Activated CD4-positive, alpha-beta T cell treated with anti-CD3 and anti-CD28 coated beads, Interleukin-2, amount 10 ng/mL, durations not matched to agents 7 days and 5 days (primary cell): Measurements from ENCODE around the gene TRAPPC2L. TPM values are rescaled to one million over a fixed set of nuclear protein-coding genes. Genes with fewer than 3 reads are reported as not detected.

Experiments
- CTCF ChIA-PET: fragments of 350-600 bp; sonication (Branson Sonifier 250); formaldehyde crosslinking; loops from one replicate; lab custom pipeline; 2021; ENCODE audit warnings: antibody characterized with exemption; lab: Charles Lee
- POLR2A ChIA-PET: fragments of 350-600 bp; sonication (Branson Sonifier 250); formaldehyde crosslinking; loops from one replicate; lab custom pipeline; 2021; ENCODE audit warnings: antibody characterized with exemption; lab: Charles Lee
- DNase-seq: peaks from one replicate; pipeline ENCODE4 v3.0.0-alpha.2; 2020
- H3K27ac Mint-ChIP-seq: one replicate; pipeline ENCODE4 v1.8.0; 2021; ENCODE audit warnings: mild to moderate bottlenecking, moderate library complexity, mixed read lengths
- H3K27me3 Mint-ChIP-seq: one replicate; pipeline ENCODE4 v1.8.0; 2021; ENCODE audit warnings: mixed read lengths
- H3K36me3 Mint-ChIP-seq: one replicate; pipeline ENCODE4 v1.8.0; 2021; ENCODE audit warnings: low read depth, mixed read lengths
- H3K4me1 Mint-ChIP-seq: one replicate; pipeline ENCODE4 v1.8.0; 2021; ENCODE audit warnings: mixed read lengths
- H3K4me3 Mint-ChIP-seq: one replicate; pipeline ENCODE4 v1.8.0; 2021; ENCODE audit warnings: mild to moderate bottlenecking, moderate library complexity, mixed read lengths
- H3K9me3 Mint-ChIP-seq: one replicate; pipeline ENCODE4 v1.8.0; 2021; ENCODE audit warnings: mixed read lengths
- total RNA-seq, 2 experiments: library from RNA; stranded (reverse); gene quantifications; one replicate each; pipeline ENCODE4 v1.2.3, GENCODE V29; 2021

Gene TRAPPC2L
- total RNA-seq, 2 experiments from 2014 or later: 47.7 to 55.7 TPM

DNA sequence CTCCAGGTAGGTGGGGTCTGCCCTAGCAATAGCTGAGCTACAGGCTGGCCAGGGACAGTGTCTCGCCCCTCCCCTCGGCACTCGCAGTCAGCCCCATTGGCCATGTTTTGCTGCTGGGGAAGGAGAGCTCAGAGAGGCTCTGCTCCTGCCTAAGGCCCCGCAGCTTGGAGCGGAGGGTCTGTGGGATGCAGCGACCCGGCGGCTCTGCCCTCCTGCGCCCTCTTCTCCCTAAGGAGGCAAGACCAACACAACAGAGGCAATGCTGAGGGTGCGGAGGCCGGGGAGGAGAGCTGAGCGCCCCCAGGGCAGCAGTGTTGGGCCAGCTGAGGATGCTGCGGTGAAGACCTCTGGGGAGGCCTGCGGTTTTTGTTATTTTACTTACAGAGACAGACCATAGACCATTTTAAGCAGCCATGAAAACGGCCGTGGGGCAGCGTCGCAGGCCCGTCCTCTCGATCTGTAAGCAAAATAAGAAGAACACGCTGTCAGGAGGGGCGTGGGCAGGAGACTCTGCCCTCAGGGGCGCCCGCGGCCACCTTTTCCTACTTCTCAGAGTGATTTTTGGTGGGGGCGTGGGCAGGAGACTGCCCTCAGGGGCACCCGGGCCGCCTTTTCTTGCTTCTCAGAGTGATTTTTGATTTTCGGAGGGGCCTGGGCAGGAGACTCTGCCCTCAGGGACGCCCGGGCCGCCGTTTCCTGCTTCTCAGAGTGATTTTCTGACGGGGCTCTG, 40.9 kb downstream of the TRAPPC2L start:
- Mint-ChIP-seq H3K27me3 (no peaks in the 10 kb centered on the region), H3K4me3 (no peak overlapping the region), H3K36me3 (no peaks in the 10 kb centered on the region)

DNA sequence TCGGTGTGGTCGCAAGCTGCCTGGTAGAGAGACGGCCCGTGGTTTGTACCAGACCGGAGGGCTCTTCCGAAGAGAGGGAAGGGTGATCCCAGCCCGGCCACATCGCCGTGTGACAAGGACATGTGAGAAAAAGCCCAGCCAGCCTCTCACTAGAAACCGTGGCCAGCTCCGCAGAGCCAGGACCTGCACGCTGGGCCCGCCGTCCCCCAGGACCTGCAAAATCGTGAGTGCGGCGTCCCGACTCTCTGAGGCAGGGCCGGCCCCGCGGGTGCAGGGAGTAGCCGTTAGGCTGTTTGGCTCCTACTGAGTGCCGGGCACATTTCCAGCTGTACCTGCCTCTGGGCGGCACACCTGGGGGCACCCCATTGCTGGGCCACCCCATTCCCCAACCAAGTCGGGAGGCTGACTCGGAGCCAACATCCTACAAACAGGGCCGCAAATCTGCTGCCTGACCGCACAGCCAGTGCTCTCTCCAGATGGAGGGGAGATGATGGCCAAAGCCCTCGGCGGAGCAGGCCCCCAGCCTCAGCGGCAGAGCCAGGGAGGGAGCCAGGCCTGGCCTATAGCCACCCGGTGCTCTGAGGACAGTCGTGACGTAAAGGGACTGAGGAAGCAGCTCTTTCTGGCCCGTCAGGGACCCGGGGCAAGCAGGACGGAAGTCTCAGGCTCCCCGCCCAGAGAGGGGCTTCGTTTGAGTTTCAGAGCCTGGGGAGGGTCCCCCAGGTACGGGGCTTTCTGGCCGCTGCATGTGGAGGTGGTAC, 43.2 kb downstream of the TRAPPC2L start:
- POLR2A ChIA-PET: no interaction called here
- CTCF ChIA-PET: no interaction called here
- Mint-ChIP-seq H3K27me3 (no peaks in the 10 kb centered on the region), H3K4me1 (no peaks in the 10 kb centered on the region), H3K36me3 (no peaks in the 10 kb centered on the region), H3K4me3 (no peak overlapping the region), H3K9me3 (no peaks in the 10 kb centered on the region), H3K27ac (no peak overlapping the region)
- DNase-seq: no peak

More for the DNA sequence above, 40.9 kb downstream of the TRAPPC2L start:
- H3K9me3 Mint-ChIP-seq: no peaks in the 10 kb centered on the region
- POLR2A ChIA-PET: no interaction called here
- CTCF ChIA-PET: no interaction called here
- DNase-seq: no peak
- no peak overlapping the region for H3K27ac Mint-ChIP-seq
- no peaks in the 10 kb centered on the region for H3K4me1 Mint-ChIP-seq

DNA sequence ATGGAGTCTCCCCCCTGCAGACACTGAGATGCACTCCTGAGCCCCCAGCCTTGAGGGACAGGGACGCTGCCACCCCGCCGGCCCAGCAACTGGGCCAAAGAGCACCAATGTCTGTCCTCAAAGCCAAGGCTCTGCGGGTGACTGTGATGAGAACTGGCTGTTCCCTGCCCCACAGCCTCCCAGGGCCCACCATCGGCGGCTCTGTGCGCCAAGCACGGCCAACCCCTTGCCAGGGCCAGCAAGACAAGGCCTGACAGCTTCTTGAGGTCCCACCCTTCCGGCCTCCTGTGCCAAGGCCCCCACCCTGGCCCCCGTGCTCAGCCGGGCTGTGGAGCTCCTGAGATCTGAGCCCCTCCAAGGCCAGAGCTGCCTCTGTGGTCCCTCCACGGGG, 43.7 kb downstream of the TRAPPC2L start:
- Mint-ChIP-seq H3K36me3 (no peaks in the 10 kb centered on the region), H3K27me3 (no peaks in the 10 kb centered on the region), H3K4me1 (no peaks in the 10 kb centered on the region), H3K9me3 (no peaks in the 10 kb centered on the region), H3K27ac (no peak overlapping the region), H3K4me3 (no peak overlapping the region)
- DNase-seq: no peak
- ChIA-PET POLR2A (no interaction called here), CTCF (no interaction called here)

DNA sequence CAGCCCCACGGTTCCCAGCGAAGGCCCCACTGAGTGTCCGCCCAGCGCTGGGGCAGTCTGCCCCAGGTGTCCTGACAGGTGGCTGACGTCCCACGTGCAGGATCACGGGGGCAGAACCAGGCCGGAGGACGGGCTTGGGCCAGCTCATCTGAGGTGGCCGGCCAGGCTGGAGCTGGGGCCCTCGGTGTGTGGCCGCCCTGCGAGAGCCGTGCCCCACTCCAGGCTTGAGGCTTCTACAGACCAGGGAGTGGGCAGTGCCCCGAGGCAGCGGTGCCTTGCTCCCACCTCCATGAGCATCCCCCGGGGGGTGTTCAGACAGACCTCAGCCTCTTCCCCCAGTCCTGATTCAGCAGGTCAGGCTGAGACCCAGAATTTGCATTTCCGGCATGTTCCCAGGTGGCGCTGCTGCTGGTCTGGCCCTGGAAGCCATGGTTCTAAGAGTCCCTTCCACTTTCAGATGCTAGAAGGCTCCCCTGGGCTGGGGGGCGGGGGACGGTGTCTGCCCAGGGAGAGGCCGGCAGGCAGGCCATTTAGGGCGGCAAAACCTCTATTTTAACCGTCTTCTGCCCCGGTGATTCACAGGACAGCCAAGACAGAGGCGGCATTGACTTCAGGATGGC, 44.9 kb downstream of the TRAPPC2L start:
- Mint-ChIP-seq H3K27ac (no peak overlapping the region), H3K4me3 (no peak overlapping the region), H3K4me1 (no peaks in the 10 kb centered on the region), H3K27me3 (no peaks in the 10 kb centered on the region), H3K36me3 (no peaks in the 10 kb centered on the region), H3K9me3 (no peaks in the 10 kb centered on the region)
- ChIA-PET CTCF (no interaction called here), POLR2A (no interaction called here)
- DNase-seq: no peak

DNA sequence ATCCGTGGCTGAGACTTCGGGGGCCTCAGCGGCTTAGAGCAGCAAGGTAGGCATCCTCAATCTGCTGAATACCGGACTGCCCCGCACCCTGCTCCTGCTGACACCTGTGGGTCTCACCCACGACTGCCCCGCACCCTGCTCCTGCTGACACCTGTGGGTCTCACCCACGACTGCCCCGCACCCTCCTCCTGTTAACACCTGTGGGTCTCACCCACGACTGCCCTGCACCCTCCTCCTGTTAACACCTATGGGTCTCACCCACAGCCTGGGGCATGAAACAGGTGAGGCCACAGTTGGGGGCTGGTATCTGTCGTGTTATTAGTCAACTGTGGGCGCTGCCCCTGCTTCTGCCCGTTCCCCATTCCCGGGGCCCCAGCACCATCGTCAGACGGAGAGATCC, 45.8 kb downstream of the TRAPPC2L start:
- no peak overlapping the region for H3K27ac Mint-ChIP-seq
- H3K4me3 Mint-ChIP-seq: no peak overlapping the region
- H3K4me1 Mint-ChIP-seq: no peaks in the 10 kb centered on the region
- POLR2A ChIA-PET: no interaction called here
- no peaks in the 10 kb centered on the region for H3K36me3 Mint-ChIP-seq
- H3K9me3 Mint-ChIP-seq: no peaks in the 10 kb centered on the region
- CTCF ChIA-PET: no interaction called here
- H3K27me3 Mint-ChIP-seq: no peaks in the 10 kb centered on the region
- no peak for DNase-seq

DNA sequence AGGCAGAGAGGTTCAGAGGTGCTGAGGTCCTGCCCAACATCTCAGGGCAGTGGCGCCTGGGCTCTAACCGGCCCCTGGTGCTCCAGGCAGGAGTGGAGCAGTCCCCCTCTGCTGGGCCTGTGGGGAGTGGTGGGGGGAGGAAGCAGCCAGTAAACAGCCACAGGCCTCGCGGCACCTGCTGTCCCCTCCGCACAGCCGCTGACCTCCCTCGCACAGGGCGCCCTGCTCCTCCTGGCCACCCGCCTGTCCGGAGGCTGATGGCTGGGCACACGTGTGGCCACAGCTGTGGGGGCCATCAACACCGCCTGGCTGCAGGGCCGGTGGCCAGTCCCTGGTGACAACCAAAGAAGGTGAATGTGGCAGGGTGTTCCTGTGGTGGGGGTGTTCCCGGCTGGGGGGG, 46.3 kb downstream of the TRAPPC2L start:
- Mint-ChIP-seq H3K4me1 (no peaks in the 10 kb centered on the region), H3K9me3 (no peaks in the 10 kb centered on the region), H3K27me3 (no peaks in the 10 kb centered on the region), H3K27ac (no peak overlapping the region), H3K4me3 (no peak overlapping the region), H3K36me3 (no peaks in the 10 kb centered on the region)
- ChIA-PET CTCF (no interaction called here), POLR2A (no interaction called here)
- no peak for DNase-seq

DNA sequence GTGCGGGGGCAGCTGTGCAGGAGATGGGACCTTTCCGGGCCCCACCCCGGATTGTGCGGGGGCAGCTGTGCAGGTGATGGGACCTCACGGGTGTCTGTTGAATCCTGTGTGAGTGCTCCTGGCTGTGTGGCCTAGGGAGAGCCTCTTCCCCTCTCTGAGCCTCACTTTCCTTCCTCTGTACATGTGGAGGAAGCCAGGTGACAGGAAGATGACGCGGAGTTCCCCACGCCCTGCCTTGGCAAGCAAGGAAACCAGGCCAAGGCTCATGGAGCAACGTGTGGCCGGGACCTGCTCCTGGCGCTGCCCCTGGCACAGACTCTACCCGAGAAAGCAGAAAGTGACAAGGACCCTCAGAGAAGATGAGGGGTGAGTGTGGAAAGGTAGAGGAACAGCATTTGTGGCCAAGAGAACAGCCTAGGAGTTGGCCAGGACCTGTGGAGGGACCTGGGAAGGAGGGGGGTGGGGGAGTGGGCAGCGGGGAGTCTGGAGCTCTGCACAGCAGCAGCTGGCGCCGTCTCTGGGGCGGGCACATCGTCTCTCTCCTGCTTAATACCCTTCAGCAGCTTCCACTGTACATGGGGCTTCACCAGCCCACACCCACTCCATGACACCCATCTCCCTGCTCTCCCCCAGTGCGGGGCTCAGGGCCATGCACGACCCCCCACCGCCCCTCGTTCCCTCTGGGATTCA, 47.9 kb downstream of the TRAPPC2L start:
- ChIA-PET POLR2A (interaction anchor here (0.6 kb wide), 1 partner anchor 938 kb away, joined by 4 read pairs; no protein-coding TSS in a partner anchor), CTCF (interaction anchor here (1.0 kb wide), 1 partner anchor 25 kb away, joined by 3 read pairs; no protein-coding TSS in a partner anchor)
- Mint-ChIP-seq H3K4me1 (no peaks in the 10 kb centered on the region), H3K36me3 (no peaks in the 10 kb centered on the region), H3K27ac (no peak overlapping the region), H3K4me3 (no peak overlapping the region), H3K27me3 (no peaks in the 10 kb centered on the region), H3K9me3 (no peaks in the 10 kb centered on the region)
- DNase-seq: no peak

DNA sequence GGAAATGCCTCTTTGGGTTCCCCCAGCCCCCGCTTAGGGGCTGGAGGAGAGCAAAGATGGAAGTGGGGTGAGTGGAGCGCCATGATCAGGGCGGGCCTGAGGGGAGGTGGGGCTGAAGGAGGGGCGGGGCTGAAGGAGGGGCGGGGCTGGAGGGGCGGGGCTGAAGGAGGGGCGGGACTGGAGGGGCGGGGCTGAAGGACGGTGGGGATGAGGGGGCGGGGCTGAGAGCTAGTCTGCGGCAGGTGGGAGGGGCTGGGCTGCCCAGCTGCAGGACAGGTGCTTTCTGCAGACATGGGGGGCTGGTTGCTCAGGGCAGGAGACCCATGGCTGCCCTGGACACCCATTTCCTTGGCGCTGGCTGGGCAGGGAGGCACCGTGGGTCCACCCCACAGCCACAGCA, 48.6 kb downstream of the TRAPPC2L start:
- H3K27me3 Mint-ChIP-seq: no peaks in the 10 kb centered on the region
- H3K36me3 Mint-ChIP-seq: no peaks in the 10 kb centered on the region
- no peak for DNase-seq
- no peak overlapping the region for H3K4me3 Mint-ChIP-seq
- ChIA-PET POLR2A (interaction anchor here (0.6 kb wide), 1 partner anchor 937 kb away, joined by 4 read pairs; no protein-coding TSS in a partner anchor), CTCF (interaction anchor here (1.0 kb wide), 1 partner anchor 25 kb away, joined by 3 read pairs; no protein-coding TSS in a partner anchor)
- H3K9me3 Mint-ChIP-seq: no peaks in the 10 kb centered on the region
- no peaks in the 10 kb centered on the region for H3K4me1 Mint-ChIP-seq
- no peak overlapping the region for H3K27ac Mint-ChIP-seq

DNA sequence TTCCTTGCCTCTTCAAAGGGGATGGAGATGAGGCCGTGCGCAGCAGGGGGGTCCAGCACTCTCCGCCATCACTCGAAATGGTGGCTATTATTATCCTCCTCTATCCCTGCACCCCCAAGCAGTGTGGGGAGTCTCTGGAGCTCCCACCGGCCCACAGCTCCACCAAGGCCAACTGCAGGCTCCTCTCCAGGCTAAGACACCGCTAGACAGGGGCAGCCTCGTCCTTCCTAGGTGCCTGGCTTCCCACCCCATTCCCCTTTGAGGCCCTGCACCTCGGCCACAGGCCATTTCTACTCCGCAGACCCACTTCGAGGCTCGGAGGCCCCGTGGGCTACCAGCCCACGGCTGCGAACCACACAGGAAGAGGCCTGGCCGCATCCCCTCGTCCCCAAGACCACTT, 49.1 kb downstream of the TRAPPC2L start:
- CTCF ChIA-PET: no interaction called here
- POLR2A ChIA-PET: no interaction called here
- Mint-ChIP-seq H3K27me3 (no peaks in the 10 kb centered on the region), H3K4me1 (no peaks in the 10 kb centered on the region), H3K9me3 (no peaks in the 10 kb centered on the region), H3K4me3 (no peak overlapping the region), H3K36me3 (no peaks in the 10 kb centered on the region), H3K27ac (no peak overlapping the region)
- DNase-seq: no peak

DNA sequence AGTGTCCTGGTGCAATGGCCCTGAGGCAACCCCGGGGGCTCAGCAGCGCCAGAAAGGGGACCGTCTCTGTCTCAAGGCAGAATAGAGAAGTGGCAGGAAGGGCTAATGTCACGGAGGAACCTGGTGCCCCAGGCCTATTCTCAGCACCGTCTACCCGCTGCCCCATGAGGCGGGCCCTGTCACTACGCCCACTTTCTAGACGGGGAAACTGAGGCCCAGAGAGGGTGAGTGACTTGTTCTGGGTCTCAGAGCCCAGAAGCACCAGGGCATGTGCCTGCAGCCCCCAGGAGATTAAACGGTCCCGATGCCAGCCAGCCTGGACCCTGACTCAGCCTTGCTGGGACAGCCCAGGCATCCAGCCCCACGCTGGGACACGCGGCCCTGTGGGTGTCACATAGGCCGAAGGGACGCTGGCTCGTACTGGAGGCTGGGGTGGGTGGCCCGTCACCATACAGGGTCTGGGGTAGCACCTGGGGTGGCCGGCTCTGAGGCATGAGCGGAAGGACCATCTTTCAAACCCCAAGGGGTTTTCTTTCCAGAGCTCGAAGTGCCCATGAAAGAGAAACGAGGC, 49.7 kb downstream of the TRAPPC2L start:
- H3K27me3 Mint-ChIP-seq: no peaks in the 10 kb centered on the region
- H3K27ac Mint-ChIP-seq: no peak overlapping the region
- H3K4me1 Mint-ChIP-seq: no peaks in the 10 kb centered on the region
- DNase-seq: no peak
- no peak overlapping the region for H3K4me3 Mint-ChIP-seq
- ChIA-PET POLR2A (no interaction called here), CTCF (no interaction called here)
- H3K36me3 Mint-ChIP-seq: no peaks in the 10 kb centered on the region
- H3K9me3 Mint-ChIP-seq: no peaks in the 10 kb centered on the region

DNA sequence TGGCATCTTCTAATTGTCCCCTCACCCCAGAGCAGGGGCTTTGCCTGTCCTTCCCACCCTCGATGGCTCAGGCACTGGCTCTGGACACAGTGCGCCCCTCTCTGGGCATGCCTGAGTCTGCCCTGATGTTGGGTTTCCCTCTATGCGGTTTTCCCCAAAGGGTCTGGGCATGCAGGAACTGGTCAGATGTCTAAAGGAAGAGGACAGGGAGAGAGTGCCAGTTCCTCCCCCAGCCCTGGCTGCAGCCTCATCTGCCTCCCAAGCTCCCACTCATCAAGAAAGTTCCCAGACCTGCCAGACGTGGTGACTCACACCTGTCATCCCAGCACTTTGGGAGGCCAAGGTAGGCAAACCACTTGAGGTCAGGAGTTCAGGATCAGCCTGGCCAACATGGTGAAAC, 50.8 kb downstream of the TRAPPC2L start:
- DNase-seq: no peak
- Mint-ChIP-seq H3K4me1 (no peaks in the 10 kb centered on the region), H3K4me3 (no peak overlapping the region), H3K9me3 (no peaks in the 10 kb centered on the region), H3K36me3 (no peaks in the 10 kb centered on the region), H3K27me3 (no peaks in the 10 kb centered on the region), H3K27ac (no peak overlapping the region)
- CTCF ChIA-PET: no interaction called here
- POLR2A ChIA-PET: no interaction called here

DNA sequence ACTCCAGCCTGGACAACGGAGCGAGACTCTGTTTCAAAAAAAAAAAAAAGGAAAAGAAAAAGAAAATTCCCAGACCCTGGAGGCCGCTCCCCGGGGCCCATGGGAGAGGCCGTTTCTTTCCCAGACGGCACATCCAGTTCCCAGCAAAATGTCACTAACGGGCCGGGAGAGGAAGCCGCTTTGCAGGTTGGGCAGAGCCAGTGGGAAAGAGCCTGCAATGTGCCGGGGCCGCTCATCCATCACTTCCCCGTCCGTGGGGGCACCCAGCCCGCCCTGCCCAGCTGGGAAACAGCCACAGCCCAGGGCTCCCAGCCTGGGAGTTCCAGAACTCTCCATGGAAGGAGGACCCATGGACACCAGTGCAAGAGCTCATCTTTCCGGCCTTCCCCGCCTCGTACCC, 51.4 kb downstream of the TRAPPC2L start:
- POLR2A ChIA-PET: no interaction called here
- Mint-ChIP-seq H3K9me3 (no peaks in the 10 kb centered on the region), H3K36me3 (no peaks in the 10 kb centered on the region), H3K27me3 (no peaks in the 10 kb centered on the region), H3K4me1 (no peaks in the 10 kb centered on the region), H3K4me3 (no peak overlapping the region), H3K27ac (no peak overlapping the region)
- CTCF ChIA-PET: interaction anchor here (1.0 kb wide), 1 partner anchor 12 kb away, joined by 3 read pairs; no protein-coding TSS in a partner anchor
- DNase-seq: no peak
